IPS-NIHi7 (cell line): ENCODE measurements around the gene ZCCHC14.

ENCODE experiments used
- DNase-seq: peaks from one replicate; pipeline ENCODE4 v3.0.0; 2012; ENCODE audit warnings: mixed read lengths; ENCODE audit errors: extremely low spot score

ZCCHC14 gene

DNA sequence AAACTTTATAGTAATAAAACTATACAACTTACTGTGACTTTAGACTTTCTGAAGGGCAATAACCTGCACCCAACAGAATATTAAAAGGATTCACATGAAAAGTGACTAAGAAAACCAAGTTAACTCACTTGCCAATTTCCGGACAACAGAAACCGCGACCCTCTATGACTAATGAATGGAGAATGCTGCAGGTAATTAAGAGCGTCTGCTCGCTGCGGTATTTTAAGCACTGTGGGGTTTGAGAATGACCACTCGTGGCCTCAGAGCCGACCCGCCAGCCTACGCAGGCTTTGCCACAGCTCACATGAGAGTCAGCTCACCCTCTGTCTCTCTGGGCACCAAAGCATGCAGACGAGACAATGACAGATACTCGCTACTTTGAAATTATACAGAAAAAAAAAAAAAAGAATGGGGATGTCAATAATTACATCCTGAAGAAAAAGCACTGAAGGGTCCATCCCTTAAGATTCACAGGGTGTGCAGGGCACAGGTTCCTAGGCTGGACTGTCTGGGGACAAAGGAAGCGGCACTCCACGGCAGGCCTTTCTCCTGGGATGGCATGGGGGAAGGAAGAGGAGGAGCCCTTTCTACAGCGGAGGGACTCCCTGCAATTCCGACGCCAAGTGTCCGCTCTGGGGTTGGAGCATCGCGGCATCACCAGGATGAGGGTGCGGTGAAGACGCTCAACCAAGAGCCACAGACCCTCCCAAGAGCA, 35.0 kb downstream of the ZCCHC14 start:
- no peak for DNase-seq

DNA sequence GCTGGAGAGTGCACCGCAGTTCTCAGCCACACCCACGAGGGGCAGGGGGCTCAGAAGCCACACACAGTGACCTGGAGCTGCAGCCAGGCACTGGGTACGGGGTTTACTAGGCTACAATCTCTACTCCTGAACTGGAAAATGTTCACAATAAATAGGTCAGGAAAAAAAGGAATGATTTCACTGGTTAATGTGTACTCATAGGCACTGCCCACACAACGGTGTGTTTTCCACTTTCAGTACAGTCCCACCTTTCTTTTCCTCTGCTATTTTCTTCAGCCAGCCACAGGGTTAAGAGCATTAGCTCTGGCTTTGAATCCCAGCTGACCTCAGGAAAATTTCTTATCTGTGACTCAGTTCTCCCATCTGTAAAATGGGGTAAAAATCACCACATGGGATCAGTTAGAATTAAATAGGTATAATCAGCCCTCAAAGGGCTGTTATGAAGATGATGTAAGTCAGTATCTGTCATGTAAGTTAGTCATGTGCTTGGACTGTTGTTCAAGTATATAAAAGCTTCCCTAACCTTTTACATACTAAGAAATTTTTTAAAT, 35.7 kb downstream of the ZCCHC14 start:
- DNase-seq = no peak

DNA sequence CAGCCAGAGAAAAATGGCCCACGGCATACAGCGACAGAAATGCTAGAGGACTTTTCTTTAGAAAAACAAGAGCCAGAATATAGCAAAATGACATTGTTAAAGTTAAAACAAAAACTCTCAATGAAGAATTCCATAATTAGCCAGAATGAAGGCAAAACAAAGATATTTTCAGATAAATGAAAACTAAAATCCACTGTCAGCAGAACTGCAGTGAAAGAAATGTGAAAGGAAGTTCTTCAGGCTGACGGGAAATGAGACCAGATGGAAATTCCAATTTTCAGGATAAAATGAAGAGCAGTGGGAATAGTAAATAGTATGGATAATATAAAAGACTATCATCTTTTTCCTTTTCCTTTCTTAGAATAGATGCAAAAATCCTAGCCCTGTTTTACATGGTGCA, 38.4 kb downstream of the ZCCHC14 start:
- DNase-seq = no peak

GRCh38 chr16:87453326-87453725, 39.5 kb downstream of the ZCCHC14 start:
- DNase-seq = no peak

GRCh38 chr16:87451563-87452210, 41.1 kb downstream of the ZCCHC14 start:
- no peak for DNase-seq

DNA sequence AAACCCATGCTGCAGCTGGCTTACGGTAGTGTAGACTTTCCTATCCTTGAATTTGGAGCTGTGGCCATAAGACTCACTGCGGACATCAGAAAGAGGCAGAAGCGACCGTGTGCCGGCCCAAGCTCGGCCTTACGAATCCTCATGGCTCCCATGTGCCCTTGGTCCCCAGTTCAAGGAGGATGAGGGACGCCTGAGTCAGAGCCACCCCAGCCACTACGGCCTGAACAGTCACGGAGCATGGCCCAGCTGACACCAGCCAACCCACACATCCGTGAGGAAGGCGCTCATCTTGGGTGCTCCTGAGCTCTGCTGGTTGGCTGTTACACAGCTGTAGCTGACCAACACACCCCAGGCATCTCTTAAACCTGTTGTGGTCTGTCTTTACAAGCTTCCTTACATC, 44.0 kb downstream of the ZCCHC14 start:
- no peak for DNase-seq

DNA sequence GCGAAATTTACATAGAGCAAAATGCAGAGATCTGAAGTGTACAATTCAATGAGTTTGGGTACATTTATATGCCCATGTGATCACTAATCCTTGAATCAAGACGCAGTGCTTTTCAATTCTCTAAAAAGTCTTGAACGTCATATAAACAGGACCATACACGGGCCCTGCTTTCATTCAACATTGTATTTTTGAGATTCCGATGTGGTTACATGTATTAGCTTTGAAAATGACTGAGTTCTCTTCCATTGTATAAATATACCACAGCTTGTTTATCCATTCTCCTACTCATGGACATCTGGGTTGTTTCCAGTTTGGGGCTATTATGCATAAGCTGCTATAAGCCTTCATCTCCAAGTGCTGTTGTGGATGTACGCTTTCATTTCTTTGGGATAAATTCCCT, 45.5 kb downstream of the ZCCHC14 start:
- no peak for DNase-seq

GRCh38 chr16:87446479-87446878, 46.3 kb downstream of the ZCCHC14 start:
- DNase-seq = no peak

GRCh38 chr16:87445486-87445885, 47.3 kb downstream of the ZCCHC14 start:
- no peak for DNase-seq

GRCh38 chr16:87443964-87444363, 48.9 kb downstream of the ZCCHC14 start:
- no peak for DNase-seq

DNA sequence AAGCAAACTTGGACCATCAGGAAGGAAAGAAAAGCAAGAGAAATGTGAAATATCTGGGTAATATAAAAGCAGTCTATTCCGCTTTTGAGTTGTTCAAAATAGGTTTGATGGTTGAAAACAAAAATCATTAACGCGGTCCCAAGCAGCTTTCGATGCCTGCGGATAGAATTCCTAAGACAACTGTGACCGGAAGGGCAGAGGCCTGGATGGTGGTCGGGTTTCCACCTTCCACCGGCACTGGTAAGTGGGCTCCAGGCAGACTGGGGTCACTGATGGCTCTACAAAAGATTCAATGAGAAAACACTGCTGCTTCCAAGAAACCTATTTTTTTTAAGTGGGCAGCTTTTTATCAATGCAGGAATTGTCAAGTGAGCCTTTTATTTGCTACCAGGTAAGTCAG, 49.8 kb downstream of the ZCCHC14 start:
- no peak for DNase-seq

- no peak for DNase-seq
Observed at GRCh38 chr16:87442581-87442966, 50.2 kb downstream of the ZCCHC14 start.

- DNase-seq = no peak
Observed at GRCh38 chr16:87441886-87442580, 50.8 kb downstream of the ZCCHC14 start.

GRCh38 chr16:87439926-87440325, 52.9 kb downstream of the ZCCHC14 start:
- DNase-seq = no peak

- DNase-seq = peak; percentile 31
Observed at GRCh38 chr16:87438611-87438985, 54.2 kb downstream of the ZCCHC14 start.

DNA sequence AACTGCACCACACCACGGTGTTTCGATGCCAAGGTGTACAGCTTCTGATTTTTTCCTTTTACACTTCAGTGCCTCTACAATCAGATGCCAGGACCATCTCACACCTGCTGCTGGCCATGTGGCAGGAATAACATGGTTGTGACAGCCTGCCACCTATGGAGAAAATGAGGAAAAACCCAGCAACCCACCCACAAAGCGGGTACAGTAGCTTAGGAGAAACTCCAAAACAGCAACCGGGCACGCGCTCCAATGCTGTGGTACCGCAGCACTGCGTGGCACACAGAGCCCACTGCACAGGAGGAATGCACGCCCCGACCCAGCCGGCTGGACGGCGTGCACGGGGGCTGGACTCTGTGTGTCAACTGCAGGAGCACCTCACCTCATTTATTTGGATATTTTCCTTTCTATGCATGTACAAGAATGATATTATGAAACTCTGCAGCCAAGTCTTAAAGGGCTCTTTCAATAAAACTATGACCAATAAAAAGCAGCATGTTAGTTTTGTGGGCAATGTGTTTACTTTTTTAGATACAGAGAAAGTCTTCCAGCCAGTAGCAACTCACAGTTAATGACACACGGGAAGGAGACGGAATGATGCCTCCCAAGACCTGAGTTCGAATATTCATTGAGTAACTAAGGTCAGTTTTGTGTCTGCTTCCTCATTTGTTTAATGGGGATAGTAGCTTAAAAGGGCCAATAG, 54.8 kb downstream of the ZCCHC14 start:
- DNase-seq = no peak

- no peak for DNase-seq
Observed at GRCh38 chr16:87437327-87437726, 55.5 kb downstream of the ZCCHC14 start.

- peak; percentile 51 for DNase-seq
Observed at GRCh38 chr16:87436225-87437172, 56.3 kb downstream of the ZCCHC14 start.

DNA sequence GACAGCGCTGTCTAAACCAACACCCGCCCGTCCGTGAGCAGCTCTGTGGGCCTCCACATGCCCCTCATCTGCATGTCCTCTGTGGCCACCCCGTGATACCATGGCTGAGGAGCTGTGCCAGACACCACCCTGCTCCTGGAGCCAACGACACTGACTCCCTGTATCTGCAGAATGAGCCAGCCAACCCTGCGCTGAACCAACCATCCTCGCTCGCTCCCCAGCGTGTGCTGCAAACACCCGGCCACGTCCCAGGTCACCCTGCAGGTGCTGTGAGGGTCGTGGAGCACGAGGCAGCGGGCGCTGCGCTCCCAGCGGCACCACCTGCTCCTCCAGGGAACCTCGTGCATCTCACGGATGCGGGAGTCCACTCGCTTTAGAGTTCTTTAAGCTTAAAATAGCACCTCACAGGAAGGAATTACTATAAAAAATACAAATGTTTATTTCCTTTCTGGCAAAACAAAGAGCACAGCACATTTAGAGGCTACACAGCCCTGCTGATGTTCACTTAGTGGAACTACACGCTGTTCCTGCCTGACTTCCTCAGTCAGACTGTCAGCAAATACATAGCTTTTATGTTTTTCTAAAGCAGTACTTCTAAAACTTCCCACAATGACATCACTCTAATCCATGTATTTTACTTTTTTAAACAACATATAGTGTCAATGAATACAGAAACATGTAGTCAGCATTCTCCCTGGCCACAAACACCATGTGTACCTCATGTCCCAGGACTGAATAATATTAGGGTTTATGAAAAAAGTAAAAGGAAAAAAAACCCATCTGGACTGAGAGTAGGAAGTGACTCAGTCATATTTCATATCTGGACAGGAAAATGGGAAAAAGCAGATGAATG, 57.2 kb downstream of the ZCCHC14 start:
- no peak for DNase-seq

DNA sequence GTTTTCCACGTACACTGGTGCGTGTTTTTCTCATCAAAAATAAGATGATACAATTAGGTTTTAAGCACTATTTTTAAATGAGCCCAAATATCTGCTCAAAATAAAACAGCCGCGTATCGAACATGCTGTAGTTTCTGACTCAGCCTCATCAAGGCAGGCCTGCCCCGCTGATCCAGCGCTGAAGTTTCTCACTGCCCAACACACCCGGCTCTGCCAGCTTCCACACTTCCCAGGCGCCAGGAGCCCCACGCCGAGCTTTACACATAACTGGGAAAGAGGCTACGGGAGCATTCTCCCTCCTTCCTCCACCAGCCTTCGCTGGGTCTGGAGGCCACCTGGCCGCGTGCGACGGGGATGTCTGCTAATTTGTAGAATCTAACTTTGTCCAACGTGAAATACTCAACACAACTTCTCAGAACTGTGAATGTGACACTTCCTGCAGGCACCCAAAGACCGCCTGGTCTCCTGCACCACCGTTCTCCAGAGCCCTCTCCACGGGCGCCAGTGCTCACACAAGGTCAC, 58.6 kb downstream of the ZCCHC14 start:
- DNase-seq = no peak
